Colonic mucosa (tissue), 4 donors: ENCODE measurements around the gene SMIM38. TPM values are rescaled to one million over a fixed set of nuclear protein-coding genes. Genes with fewer than 3 reads are reported as not detected.

Experiments used
- DNase-seq: peaks from one replicate; pipeline ENCODE4 v3.0.0-alpha.2; 2020
- H3K27ac ChIP-seq: fragments of 200-600 bp; one replicate; pipeline ENCODE4 v1.8.0; 2021
- H3K27me3 ChIP-seq: fragments of 200-600 bp; one replicate; pipeline ENCODE4 v1.8.0; 2021
- H3K36me3 ChIP-seq: fragments of 200-600 bp; one replicate; pipeline ENCODE4 v1.8.0; 2021
- H3K4me1 ChIP-seq: fragments of 200-600 bp; one replicate; pipeline ENCODE4 v1.8.0; 2021; ENCODE audit warnings: mild to moderate bottlenecking
- H3K4me3 ChIP-seq: fragments of 200-600 bp; one replicate; pipeline ENCODE4 v1.8.0; 2021
- H3K9ac ChIP-seq, 2 donors: one replicate each; pipeline ENCODE4 v1.7.0; 2013; ENCODE audit warnings: control low read depth in 2 of 2, low read depth in 2 of 2, low read length in 2 of 2
- H3K9me3 ChIP-seq: fragments of 200-600 bp; one replicate; pipeline ENCODE4 v1.8.0; 2021
- intact Hi-C: fragments of 100-400 bp; cut with DNase I; formaldehyde crosslinking; loops from one replicate; pipeline ENCODE4 v1.14.1; 2022
- total RNA-seq, 2 donors: library from RNA; stranded (reverse); fragmentation: NEBNext Ultra II Directional in 1 of 2; extraction: Animal tissue kit (Norgen Biotek cat#: 25700) in 1 of 2; gene quantifications; one replicate each; pipeline ENCODE4 v1.2.1, GENCODE V29; 2021
- TF ChIP-seq, protein P1 (sequence below): fragments of 200-600 bp; IDR thresholded peaks from one replicate; pipeline ENCODE4 v1.8.0; 2022; ENCODE audit warnings: antibody characterized with exemption, mild to moderate bottlenecking
- donor health status: healthy.
- donor health status: DM: no; HTN: no; CAD: no.
- donor health status: DM: no; HTN: no; CAD: no.

The SMIM38 gene
- total RNA-seq, 2 donors from 2014 or later, result 0.10 TPM; not detected in 1

DNA sequence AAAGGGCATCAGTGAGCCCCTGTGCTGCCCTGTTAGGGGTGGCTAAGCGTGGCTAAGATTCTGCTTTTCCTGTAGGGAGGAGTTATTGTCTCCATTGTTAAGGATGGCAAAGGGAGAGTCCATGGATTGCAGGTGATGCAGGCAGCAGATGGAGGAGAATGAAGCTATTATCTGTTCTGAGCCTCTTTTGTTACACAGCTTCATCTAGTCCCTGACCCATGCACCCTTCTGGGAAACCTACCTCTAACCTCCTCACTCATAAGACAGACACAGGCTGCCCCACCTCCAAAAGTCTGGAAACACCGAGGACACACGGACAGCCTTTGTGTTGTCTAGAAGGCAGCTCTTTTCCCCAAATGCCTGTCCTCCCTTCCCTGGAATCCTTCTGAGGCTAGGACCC lies 13.7 kb downstream of the SMIM38 start:
- Histone ChIP-seq H3K27ac (no peak overlapping the region), H3K4me1 (no peaks in the 10 kb centered on the region), H3K36me3 (no peaks in the 10 kb centered on the region), H3K27me3 (no peaks in the 10 kb centered on the region), H3K9ac (no peak overlapping the region), H3K4me3 (no peak overlapping the region), H3K9me3 (no peaks in the 10 kb centered on the region)
- TF ChIP-seq, protein P1, sequence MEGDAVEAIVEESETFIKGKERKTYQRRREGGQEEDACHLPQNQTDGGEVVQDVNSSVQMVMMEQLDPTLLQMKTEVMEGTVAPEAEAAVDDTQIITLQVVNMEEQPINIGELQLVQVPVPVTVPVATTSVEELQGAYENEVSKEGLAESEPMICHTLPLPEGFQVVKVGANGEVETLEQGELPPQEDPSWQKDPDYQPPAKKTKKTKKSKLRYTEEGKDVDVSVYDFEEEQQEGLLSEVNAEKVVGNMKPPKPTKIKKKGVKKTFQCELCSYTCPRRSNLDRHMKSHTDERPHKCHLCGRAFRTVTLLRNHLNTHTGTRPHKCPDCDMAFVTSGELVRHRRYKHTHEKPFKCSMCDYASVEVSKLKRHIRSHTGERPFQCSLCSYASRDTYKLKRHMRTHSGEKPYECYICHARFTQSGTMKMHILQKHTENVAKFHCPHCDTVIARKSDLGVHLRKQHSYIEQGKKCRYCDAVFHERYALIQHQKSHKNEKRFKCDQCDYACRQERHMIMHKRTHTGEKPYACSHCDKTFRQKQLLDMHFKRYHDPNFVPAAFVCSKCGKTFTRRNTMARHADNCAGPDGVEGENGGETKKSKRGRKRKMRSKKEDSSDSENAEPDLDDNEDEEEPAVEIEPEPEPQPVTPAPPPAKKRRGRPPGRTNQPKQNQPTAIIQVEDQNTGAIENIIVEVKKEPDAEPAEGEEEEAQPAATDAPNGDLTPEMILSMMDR, result no peak
- no peak for DNase-seq
- intact Hi-C loops, result no loop called here

DNA sequence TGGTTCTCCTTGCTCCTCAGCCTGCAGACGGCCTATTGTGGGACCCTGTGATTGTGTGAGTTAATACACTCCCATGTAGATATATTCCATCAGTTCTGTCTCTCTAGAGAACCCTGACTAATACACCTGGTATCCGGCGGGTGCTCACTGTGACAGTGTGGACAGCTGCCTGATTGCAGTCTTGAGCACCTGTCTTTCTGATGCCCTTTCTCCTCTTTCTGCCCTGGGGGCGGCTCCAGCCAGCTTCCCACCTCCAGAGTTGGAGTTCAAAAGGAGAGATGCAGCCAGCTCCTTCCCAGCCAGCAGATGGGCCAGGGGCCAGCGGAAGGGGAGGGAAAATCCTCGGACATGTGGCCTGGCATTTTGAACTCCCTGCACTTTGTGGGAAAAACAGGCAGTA lies 15.0 kb downstream of the SMIM38 start:
- H3K4me3 ChIP-seq, result no peak overlapping the region
- DNase-seq, result no peak
- no peaks in the 10 kb centered on the region for H3K4me1 ChIP-seq
- H3K36me3 ChIP-seq, result no peaks in the 10 kb centered on the region
- H3K27ac ChIP-seq, result no peak overlapping the region
- H3K9ac ChIP-seq, result no peak overlapping the region
- TF ChIP-seq, protein P1, result no peak
- H3K27me3 ChIP-seq, result no peaks in the 10 kb centered on the region
- intact Hi-C loops, result no loop called here
- no peaks in the 10 kb centered on the region for H3K9me3 ChIP-seq

DNA sequence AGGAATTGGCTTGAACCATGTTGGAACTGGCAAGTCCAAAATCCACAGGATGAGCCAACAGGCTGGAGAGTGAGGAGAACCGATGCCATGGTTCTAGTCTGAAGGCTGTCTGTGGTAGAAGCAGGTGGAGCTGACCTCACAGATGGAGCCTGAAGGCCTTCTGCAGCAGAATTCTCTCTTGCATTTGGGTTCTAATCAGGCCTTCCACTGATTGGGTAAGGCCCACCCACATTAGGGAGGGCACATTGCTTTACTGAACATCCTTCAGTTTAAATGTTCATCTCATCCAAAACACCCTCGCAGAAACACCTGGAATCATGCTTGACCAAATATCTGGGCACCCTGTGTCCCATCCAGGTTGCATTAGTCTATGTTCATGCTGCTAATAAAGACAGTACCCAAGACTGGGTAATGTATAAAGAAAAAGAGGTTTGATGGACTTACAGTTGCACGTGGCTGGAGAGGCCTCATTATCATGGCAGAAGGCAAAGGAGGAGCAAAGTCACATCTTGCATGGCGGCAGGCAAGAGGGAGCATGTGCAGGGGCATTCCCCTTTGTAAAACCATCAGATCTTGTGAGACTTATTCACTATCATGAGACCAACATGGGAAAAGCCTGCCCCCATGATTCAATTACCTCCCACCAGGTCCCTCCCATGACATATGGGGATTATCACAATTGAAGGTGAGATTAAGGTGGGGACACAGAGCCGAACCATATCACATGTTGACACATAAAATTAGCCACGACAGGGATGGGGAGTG lies 15.9 kb downstream of the SMIM38 start:
- DNase-seq, result no peak
- Histone ChIP-seq H3K27me3 (no peaks in the 10 kb centered on the region), H3K9ac (no peak overlapping the region), H3K27ac (no peak overlapping the region), H3K4me3 (no peak overlapping the region), H3K4me1 (no peaks in the 10 kb centered on the region), H3K9me3 (no peaks in the 10 kb centered on the region), H3K36me3 (no peaks in the 10 kb centered on the region)
- TF ChIP-seq, protein P1, result no peak
- intact Hi-C loops, result no loop called here

DNA sequence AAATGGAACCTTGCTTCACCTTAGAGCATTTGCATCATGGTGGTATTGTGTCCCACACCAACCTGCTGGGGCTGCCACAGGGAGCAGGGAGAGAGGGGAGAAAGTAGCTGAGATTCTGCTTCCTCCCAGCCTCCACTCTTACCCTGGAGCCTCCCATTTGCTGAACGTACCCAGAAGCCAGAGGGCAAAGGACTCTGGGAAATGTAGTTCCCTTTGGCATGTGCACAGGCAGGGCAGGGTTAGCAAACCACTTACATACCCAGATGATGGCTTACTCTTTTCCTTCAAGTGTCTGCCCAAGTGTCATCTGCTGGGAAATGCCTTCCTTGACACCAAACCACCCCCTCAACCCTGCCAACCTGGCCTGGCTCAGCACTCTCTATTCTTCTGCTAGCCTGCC lies 16.9 kb downstream of the SMIM38 start:
- TF ChIP-seq, protein P1, result no peak
- Histone ChIP-seq H3K27me3 (no peaks in the 10 kb centered on the region), H3K36me3 (no peaks in the 10 kb centered on the region), H3K9ac (no peak overlapping the region), H3K4me3 (no peak overlapping the region), H3K27ac (no peak overlapping the region), H3K9me3 (no peaks in the 10 kb centered on the region), H3K4me1 (no peaks in the 10 kb centered on the region)
- no peak for DNase-seq
- intact Hi-C loops, result no loop called here

DNA sequence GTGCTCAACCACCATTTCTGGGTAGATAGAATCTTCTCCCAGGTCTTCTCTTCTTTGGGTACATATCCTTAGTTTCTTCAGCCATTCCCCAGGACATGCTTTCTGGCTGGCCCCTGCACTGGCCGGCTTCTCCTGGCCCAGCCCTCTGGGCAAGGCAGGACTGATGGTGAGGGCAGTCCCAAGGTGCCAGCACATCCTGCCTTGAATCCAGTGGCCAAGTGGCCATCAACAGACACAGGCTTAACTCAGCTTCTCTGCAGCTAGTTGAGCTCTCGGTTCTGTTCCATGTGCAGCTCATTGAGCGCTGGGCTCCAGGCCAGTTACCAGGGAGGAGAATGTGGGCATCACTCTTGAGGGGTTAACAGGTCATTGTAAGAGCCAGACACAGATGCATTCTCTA lies 17.6 kb downstream of the SMIM38 start:
- no peaks in the 10 kb centered on the region for H3K36me3 ChIP-seq
- no peaks in the 10 kb centered on the region for H3K4me1 ChIP-seq
- no peak for DNase-seq
- TF ChIP-seq, protein P1, result no peak
- no peaks in the 10 kb centered on the region for H3K9me3 ChIP-seq
- no peak overlapping the region for H3K27ac ChIP-seq
- no peak overlapping the region for H3K4me3 ChIP-seq
- no peaks in the 10 kb centered on the region for H3K27me3 ChIP-seq
- H3K9ac ChIP-seq, result no peak overlapping the region
- intact Hi-C loops, result no loop called here
